SW 1271 (cell line): ENCODE measurements around the gene GOT1.

Source experiments
- DNase-seq, 2 experiments: peaks; one replicate each; lab custom pipeline; 2025; lab: John Stamatoyannopoulos, UW

Gene GOT1

GRCh38 chr10:99430451-99431189 is at the start of gene GOT1:
Gene GOT1 (minus strand): TSS chr10:99430624. CDS start chr10:99430565, 59 bp downstream.
- DNase-seq = peak; percentile 76 to 92

GRCh38 chr10:99470327-99470726 is 39.9 kb upstream of the GOT1 start:
- no peak for DNase-seq

GRCh38 chr10:99467236-99467999 is 37.0 kb upstream of the GOT1 start:
- DNase-seq = no peak

- DNase-seq = no peak
These were observed 36.3 kb upstream of the GOT1 start for GRCh38 chr10:99466632-99467223.

- no peak for DNase-seq
These were observed 30.8 kb upstream of the GOT1 start for GRCh38 chr10:99461230-99461629.

- no peak for DNase-seq
These were observed 29.6 kb upstream of the GOT1 start for GRCh38 chr10:99460070-99460469.

GRCh38 chr10:99459217-99459616 is 28.8 kb upstream of the GOT1 start:
- DNase-seq = no peak

- DNase-seq = no peak
These were observed 27.4 kb upstream of the GOT1 start for GRCh38 chr10:99457813-99458212.

GRCh38 chr10:99456931-99457288 is 26.5 kb upstream of the GOT1 start:
- no peak for DNase-seq

- no peak for DNase-seq
These were observed 25.9 kb upstream of the GOT1 start for GRCh38 chr10:99456207-99456930.

- no peak for DNase-seq
These were observed 21.6 kb upstream of the GOT1 start for GRCh38 chr10:99451981-99452380.

GRCh38 chr10:99451499-99451788 is 21.0 kb upstream of the GOT1 start:
- no peak for DNase-seq

- no peak for DNase-seq
These were observed 20.4 kb upstream of the GOT1 start for GRCh38 chr10:99450624-99451498.

GRCh38 chr10:99450156-99450555 is 19.7 kb upstream of the GOT1 start:
- no peak for DNase-seq

- DNase-seq = no peak
These were observed 18.6 kb upstream of the GOT1 start for GRCh38 chr10:99449023-99449422.

GRCh38 chr10:99444383-99445045 is 14.1 kb upstream of the GOT1 start:
- no peak for DNase-seq

GRCh38 chr10:99443500-99443899 is 13.1 kb upstream of the GOT1 start:
- DNase-seq = no peak

GRCh38 chr10:99442394-99442793 is 12.0 kb upstream of the GOT1 start:
- no peak for DNase-seq

- DNase-seq = no peak
These were observed 8.5 kb upstream of the GOT1 start for GRCh38 chr10:99438890-99439289.

- peak in 1 of 2 experiments; percentile 28 for DNase-seq
These were observed 5.7 kb upstream of the GOT1 start for GRCh38 chr10:99435986-99436638.
